ENCODE measurements around the gene RHEB.

GRCh38 chr7:151423936-151424335, 95.8 kb downstream of the RHEB start:
- no peak for TF ChIP-seq GATA2 (IDR thresholded peaks at IDR 0.05; ENCODE audit: low read depth, low read length)
- no peak for TF ChIP-seq GATA3 (IDR thresholded peaks at IDR 0.05; ENCODE audit: low read depth, low read length)
